Breast epithelium (tissue), 3 donors: ENCODE results near the gene ZNF664.

ENCODE experiments used
- CTCF ChIP-seq, 3 donors: fragments of 450-650 bp; IDR thresholded peaks; one replicate each; pipeline ENCODE4 v1.5.1; 2016 to 2017; ENCODE audit warnings: antibody characterized with exemption in 3 of 3, mild to moderate bottlenecking in 3 of 3, moderate library complexity in 3 of 3
- POLR2A ChIP-seq: fragments of 450-650 bp; IDR thresholded peaks from one replicate; pipeline ENCODE4 v1.6.1; 2016; ENCODE audit warnings: antibody characterized with exemption, mild to moderate bottlenecking, moderate library complexity
- POLR2AphosphoS5 ChIP-seq, 3 donors: sonication (generic); formaldehyde crosslinking; IDR thresholded peaks; one replicate each; pipeline ENCODE4 v1.6.1; 2017; ENCODE audit warnings: antibody characterized with exemption in 3 of 3

GRCh38 chr12:123991372-123991951 is 18.4 kb downstream of the ZNF664 start:
- TF ChIP-seq POLR2AphosphoS5 (IDR thresholded peaks at IDR 0.05) (no peak), POLR2A (no peak), CTCF (IDR thresholded peaks at IDR 0.05) (no peak)
